B cell (primary cell): ENCODE measurements around the gene MAP3K14.

Experiments used
- EZH2 ChIP-seq: IDR thresholded peaks from 2 replicates; pipeline ENCODE4 v1.6.1; 2012; ENCODE audit warnings: borderline replicate concordance, low read depth, mild to moderate bottlenecking, moderate library complexity, low read length; ENCODE audit not compliant: insufficient read depth, poor library complexity, severe bottlenecking
- TF ChIP-seq, protein P1 (sequence below): fragments of 200-600 bp; IDR thresholded peaks from one replicate; pipeline ENCODE4 v1.8.0; 2022; ENCODE audit warnings: antibody characterized with exemption, mild to moderate bottlenecking

DNA sequence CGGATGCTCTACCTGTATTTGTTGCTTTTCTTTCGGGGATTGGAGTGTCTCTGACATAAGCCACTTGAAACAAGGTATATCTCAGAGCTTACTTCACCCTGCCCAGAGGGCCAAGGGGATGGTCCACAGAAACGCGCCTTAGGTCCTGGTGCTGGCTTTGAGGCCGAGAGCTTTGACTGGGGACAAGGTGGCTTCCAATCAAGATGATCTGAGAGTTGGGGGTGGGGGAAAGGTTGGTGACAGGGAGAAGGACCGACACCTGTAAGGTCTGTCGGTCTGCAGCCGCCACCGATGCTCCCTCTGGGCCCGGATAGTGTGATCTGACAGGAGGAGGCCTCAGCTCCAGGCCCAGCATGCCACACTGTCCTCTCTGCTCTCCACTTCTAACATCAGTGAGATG lies 33.1 kb downstream of the MAP3K14 start:
- TF ChIP-seq, protein P1, sequence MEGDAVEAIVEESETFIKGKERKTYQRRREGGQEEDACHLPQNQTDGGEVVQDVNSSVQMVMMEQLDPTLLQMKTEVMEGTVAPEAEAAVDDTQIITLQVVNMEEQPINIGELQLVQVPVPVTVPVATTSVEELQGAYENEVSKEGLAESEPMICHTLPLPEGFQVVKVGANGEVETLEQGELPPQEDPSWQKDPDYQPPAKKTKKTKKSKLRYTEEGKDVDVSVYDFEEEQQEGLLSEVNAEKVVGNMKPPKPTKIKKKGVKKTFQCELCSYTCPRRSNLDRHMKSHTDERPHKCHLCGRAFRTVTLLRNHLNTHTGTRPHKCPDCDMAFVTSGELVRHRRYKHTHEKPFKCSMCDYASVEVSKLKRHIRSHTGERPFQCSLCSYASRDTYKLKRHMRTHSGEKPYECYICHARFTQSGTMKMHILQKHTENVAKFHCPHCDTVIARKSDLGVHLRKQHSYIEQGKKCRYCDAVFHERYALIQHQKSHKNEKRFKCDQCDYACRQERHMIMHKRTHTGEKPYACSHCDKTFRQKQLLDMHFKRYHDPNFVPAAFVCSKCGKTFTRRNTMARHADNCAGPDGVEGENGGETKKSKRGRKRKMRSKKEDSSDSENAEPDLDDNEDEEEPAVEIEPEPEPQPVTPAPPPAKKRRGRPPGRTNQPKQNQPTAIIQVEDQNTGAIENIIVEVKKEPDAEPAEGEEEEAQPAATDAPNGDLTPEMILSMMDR = no peak
- TF ChIP-seq EZH2 = no peak
